ENCODE results near the gene APBB2.
A peak's percentile ranks its signal among the peaks of the same experiment; 100 is the strongest.

APBB2 gene

DNA sequence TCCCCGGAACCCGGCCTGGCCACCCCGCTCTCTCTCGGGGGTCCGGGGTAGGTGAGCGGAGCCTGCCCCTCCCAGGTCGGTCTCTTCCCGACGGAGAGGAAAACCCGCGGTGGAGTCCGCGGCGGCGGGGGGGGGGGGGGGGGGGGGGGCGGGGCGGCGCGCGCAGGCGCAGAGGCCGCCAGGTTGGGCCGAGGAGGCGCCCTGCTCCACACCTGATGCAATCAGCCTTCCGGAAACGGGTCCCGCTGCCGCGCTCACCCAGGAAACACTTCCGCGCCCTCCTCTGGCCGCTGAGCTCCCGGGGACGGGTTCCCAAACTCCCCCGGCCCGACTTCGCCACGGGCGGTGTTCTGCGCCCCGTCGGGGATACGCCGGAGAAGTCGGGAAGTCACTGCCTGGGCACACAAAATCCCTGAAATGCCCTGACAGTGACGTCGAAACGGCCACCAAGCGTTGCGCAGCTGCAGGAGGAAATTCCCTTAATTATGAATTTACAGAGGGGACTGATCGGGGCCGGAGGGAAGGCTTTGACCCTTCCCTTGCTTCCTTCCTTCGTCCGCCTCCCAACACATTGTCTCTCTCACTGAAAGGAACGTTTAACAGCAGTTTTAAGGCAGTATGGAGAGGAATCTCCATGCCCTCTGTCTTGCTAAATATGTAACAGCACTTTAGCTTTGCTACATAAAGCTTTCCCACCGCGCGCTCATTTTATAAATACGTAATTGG, 2.1 kb upstream of the APBB2 start:
- Histone ChIP-seq H3K9me3 (ENCODE audit: severe bottlenecking) (no peaks in the 10 kb centered on the region), H3K36me3 (no peaks in the 10 kb centered on the region), H3K4me3 (ENCODE audit: low read depth, low read length) (peak overlapping the region; percentile 77), H3K27me3 (ENCODE audit: insufficient read depth, low read depth, severe bottlenecking) (no peaks in the 10 kb centered on the region), H3K27ac (peak overlapping the region; percentile 88)
- peak; percentile 94 for DNase-seq
- TF ChIP-seq, protein P1, sequence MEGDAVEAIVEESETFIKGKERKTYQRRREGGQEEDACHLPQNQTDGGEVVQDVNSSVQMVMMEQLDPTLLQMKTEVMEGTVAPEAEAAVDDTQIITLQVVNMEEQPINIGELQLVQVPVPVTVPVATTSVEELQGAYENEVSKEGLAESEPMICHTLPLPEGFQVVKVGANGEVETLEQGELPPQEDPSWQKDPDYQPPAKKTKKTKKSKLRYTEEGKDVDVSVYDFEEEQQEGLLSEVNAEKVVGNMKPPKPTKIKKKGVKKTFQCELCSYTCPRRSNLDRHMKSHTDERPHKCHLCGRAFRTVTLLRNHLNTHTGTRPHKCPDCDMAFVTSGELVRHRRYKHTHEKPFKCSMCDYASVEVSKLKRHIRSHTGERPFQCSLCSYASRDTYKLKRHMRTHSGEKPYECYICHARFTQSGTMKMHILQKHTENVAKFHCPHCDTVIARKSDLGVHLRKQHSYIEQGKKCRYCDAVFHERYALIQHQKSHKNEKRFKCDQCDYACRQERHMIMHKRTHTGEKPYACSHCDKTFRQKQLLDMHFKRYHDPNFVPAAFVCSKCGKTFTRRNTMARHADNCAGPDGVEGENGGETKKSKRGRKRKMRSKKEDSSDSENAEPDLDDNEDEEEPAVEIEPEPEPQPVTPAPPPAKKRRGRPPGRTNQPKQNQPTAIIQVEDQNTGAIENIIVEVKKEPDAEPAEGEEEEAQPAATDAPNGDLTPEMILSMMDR (IDR thresholded peaks at IDR 0.05; ENCODE audit: low read depth, low read length): peak; percentile 47

GRCh38 chr4:41215969-41216293, 1.6 kb upstream of the APBB2 start:
- no peaks in the 10 kb centered on the region for H3K36me3 ChIP-seq
- no peak for DNase-seq
- H3K9me3 ChIP-seq (ENCODE audit: severe bottlenecking): no peaks in the 10 kb centered on the region
- no peaks in the 10 kb centered on the region for H3K27me3 ChIP-seq (ENCODE audit: insufficient read depth, low read depth, severe bottlenecking)
- TF ChIP-seq, protein P1 (IDR thresholded peaks at IDR 0.05; ENCODE audit: low read depth, low read length): no peak
- H3K27ac ChIP-seq: peak overlapping the region; percentile 88
- peak overlapping the region; percentile 77 for H3K4me3 ChIP-seq (ENCODE audit: low read depth, low read length)

- TF ChIP-seq, protein P1 (IDR thresholded peaks at IDR 0.05; ENCODE audit: low read depth, low read length): no peak
- no peak for DNase-seq
- no peaks in the 10 kb centered on the region for H3K27me3 ChIP-seq (ENCODE audit: insufficient read depth, low read depth, severe bottlenecking)
- H3K4me3 ChIP-seq (ENCODE audit: low read depth, low read length): no peak overlapping the region
- H3K9me3 ChIP-seq (ENCODE audit: severe bottlenecking): no peaks in the 10 kb centered on the region
- H3K36me3 ChIP-seq: no peaks in the 10 kb centered on the region
- H3K27ac ChIP-seq: no peak overlapping the region; the same call in 1 of the 2 replicates
These were observed 813 bp upstream of the APBB2 start for GRCh38 chr4:41215155-41215554.

DNA sequence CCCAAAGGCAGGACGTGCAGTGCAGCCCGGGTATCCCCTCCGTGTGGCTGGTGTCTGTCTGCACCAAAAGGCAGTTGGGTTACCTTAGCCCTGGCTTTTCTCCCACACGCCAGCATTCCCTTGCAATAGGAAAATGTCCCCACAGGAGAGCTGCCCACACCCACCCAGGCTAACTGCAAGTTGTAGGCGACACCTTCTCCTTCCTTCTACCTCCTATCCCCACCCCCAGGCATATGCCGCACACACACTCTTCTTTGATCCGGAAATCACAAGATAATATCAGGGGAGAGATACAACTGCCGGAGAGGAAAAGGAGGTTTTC, 444 bp upstream of the APBB2 start:
- H3K9me3 ChIP-seq (ENCODE audit: severe bottlenecking): no peaks in the 10 kb centered on the region
- H3K27me3 ChIP-seq (ENCODE audit: insufficient read depth, low read depth, severe bottlenecking): no peaks in the 10 kb centered on the region
- H3K36me3 ChIP-seq: no peaks in the 10 kb centered on the region
- H3K27ac ChIP-seq: no peak overlapping the region; the same call in 1 of the 2 replicates
- TF ChIP-seq, protein P1 (IDR thresholded peaks at IDR 0.05; ENCODE audit: low read depth, low read length): no peak
- no peak for DNase-seq
- peak overlapping the region; percentile 12; the same call in 1 of the 2 replicates for H3K4me3 ChIP-seq (ENCODE audit: low read depth, low read length)

DNA sequence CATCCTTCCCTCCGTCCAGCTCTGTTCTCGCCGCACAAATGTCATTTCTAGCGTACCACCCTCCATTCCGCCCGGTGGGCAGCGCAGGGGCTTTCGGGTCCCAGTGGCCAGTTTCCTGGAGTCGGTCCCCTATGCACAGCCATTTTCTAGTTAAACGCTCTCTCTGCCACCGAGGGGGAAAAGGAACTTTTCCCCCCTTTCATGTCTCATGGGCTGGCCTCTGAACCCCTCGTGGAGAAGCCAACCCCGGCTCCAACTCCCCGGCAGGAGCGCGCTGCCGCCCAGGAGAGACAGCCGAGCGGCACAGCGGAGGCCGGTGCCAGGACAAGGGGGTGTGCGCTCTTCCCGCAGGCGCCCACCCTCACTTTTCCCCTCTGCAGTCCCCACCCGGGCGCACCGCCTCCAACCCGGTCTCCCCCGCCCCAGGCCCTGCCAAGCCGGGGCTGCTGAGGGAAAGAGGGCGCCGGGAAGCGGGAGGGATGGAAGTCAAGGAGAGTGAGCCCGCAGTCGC, 662 bp downstream of the APBB2 start:
- TF ChIP-seq, protein P1 (IDR thresholded peaks at IDR 0.05; ENCODE audit: low read depth, low read length): no peak
- peak overlapping the region; percentile 74 for H3K4me3 ChIP-seq (ENCODE audit: low read depth, low read length)
- peak; percentile 24 for DNase-seq
- H3K27me3 ChIP-seq (ENCODE audit: insufficient read depth, low read depth, severe bottlenecking): no peaks in the 10 kb centered on the region
- peak overlapping the region; percentile 71 for H3K27ac ChIP-seq
- no peaks in the 10 kb centered on the region for H3K9me3 ChIP-seq (ENCODE audit: severe bottlenecking)
- no peaks in the 10 kb centered on the region for H3K36me3 ChIP-seq

Data from WERI-Rb-1 (cell line).